ENCODE results near the gene PMF1.

GRCh38 chr1:156266051-156266450 is 53.2 kb downstream of the PMF1 start:
- no peak for TF ChIP-seq ZNF274 (IDR thresholded peaks at IDR 0.05; ENCODE audit: low read depth, low read length)
- no peak for TF ChIP-seq SUZ12 (IDR thresholded peaks at IDR 0.05; ENCODE audit: extremely low read depth, insufficient read depth, insufficient read length)
